ENCODE results near the gene SREBF2. TPM values are rescaled to one million over a fixed set of nuclear protein-coding genes. Genes with fewer than 3 reads are reported as not detected.
A peak's percentile ranks its signal among the peaks of the same experiment; 100 is the strongest.

Gene SREBF2
- total and polyA plus RNA-seq, 2 donors from 2014 or later: 49.2 to 71.4 TPM

GRCh38 chr22:41857860-41858199 lies 24.9 kb downstream of the SREBF2 start:
- H3K4me1 ChIP-seq (ENCODE audit: control insufficient read depth in 2 of 3, insufficient read depth in 2 of 3, low read depth in 1 of 3, low read length in 3 of 3): peaks cover 0 to 12% (median 0%) of the 10 kb centered on the region in 3 donors
- H3K9me3 ChIP-seq (ENCODE audit: control insufficient read depth in 2 of 3, insufficient read depth in 1 of 3, low read length in 3 of 3): no peaks in the 10 kb centered on the region
- no peaks in the 10 kb centered on the region for H3K27me3 ChIP-seq (ENCODE audit: control insufficient read depth, insufficient read depth, low read length)
- FAIRE-seq (no peak), DNase-seq (no peak)
- no peak overlapping the region for H3K4me3 ChIP-seq (ENCODE audit: low read length in 3 of 3)
- intact Hi-C loops (cut with DNase I): no loop called here
- no peaks in the 10 kb centered on the region for H3K36me3 ChIP-seq (ENCODE audit: control insufficient read depth in 2 of 3, insufficient read depth in 3 of 3, low read length in 3 of 3)
- H3K9ac ChIP-seq (ENCODE audit: low read length in 3 of 3): no peak overlapping the region
- TF ChIP-seq, protein P1, sequence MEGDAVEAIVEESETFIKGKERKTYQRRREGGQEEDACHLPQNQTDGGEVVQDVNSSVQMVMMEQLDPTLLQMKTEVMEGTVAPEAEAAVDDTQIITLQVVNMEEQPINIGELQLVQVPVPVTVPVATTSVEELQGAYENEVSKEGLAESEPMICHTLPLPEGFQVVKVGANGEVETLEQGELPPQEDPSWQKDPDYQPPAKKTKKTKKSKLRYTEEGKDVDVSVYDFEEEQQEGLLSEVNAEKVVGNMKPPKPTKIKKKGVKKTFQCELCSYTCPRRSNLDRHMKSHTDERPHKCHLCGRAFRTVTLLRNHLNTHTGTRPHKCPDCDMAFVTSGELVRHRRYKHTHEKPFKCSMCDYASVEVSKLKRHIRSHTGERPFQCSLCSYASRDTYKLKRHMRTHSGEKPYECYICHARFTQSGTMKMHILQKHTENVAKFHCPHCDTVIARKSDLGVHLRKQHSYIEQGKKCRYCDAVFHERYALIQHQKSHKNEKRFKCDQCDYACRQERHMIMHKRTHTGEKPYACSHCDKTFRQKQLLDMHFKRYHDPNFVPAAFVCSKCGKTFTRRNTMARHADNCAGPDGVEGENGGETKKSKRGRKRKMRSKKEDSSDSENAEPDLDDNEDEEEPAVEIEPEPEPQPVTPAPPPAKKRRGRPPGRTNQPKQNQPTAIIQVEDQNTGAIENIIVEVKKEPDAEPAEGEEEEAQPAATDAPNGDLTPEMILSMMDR (IDR thresholded peaks at IDR 0.05; ENCODE audit: borderline replicate concordance, extremely low read depth, insufficient read depth): no peak
- no peak overlapping the region for H3K27ac ChIP-seq (ENCODE audit: low read depth in 2 of 2, low read length in 2 of 2)

- Histone ChIP-seq H3K36me3 (ENCODE audit: control insufficient read depth in 2 of 3, insufficient read depth in 3 of 3, low read length in 3 of 3) (peaks cover 0 to 3% (median 0%) of the 10 kb centered on the region in 3 donors), H3K9ac (ENCODE audit: low read length in 3 of 3) (peak overlapping the region in 1 of 3 donors; percentile 15), H3K27ac (ENCODE audit: low read depth in 2 of 2, low read length in 2 of 2) (peak overlapping the region in 1 of 2 donors; percentile 60), H3K27me3 (ENCODE audit: control insufficient read depth, insufficient read depth, low read length) (no peaks in the 10 kb centered on the region), H3K4me3 (ENCODE audit: low read length in 3 of 3) (no peak overlapping the region), H3K9me3 (ENCODE audit: control insufficient read depth in 2 of 3, insufficient read depth in 1 of 3, low read length in 3 of 3) (no peaks in the 10 kb centered on the region), H3K4me1 (ENCODE audit: control insufficient read depth in 2 of 3, insufficient read depth in 2 of 3, low read depth in 1 of 3, low read length in 3 of 3) (peaks cover 0 to 12% (median 0%) of the 10 kb centered on the region in 3 donors)
- peak in 4 of 5 donors; percentile 57 to 87 (median 78) for DNase-seq
- no peak for FAIRE-seq
- TF ChIP-seq, protein P1 (IDR thresholded peaks at IDR 0.05; ENCODE audit: borderline replicate concordance, extremely low read depth, insufficient read depth): no peak
- intact Hi-C loops (cut with DNase I): no loop called here
These were observed 29.2 kb downstream of the SREBF2 start for GRCh38 chr22:41862160-41862529.

DNA sequence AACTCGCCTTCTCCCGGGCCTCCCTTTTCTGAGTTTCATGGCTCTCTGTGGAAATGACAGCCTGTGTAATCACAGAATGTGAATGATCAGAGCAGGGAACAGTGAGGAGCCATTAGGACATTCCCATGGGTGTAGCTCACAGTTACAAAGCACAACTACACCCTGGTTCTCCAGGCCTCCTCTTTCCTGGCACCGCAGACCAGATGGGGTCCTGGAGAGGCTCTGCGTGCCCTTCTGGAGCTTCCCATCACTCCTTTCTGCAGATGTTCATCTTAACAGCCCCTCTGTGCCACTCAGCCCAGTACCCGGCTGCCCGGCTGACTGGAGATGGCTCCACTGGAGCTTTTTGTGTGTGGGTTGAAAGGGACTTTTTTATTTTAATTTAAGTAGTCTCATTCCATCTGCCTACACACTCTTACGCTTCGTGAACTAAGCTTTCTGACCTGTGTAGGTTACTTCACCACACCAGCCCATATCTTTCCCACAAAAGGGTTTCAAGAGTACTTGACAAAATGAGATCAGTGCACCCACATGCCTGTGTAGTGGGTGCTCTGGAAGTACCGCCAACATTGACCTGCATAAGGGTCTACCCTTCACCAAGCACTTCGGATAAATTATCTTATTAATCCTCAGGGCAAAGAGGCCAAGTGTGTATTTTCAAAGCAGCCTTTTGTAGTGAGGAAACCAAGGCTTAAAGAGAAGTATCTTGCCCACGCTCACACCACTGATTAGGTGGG lies 29.8 kb downstream of the SREBF2 start:
- Histone ChIP-seq H3K4me3 (ENCODE audit: low read length in 3 of 3) (no peak overlapping the region), H3K9me3 (ENCODE audit: control insufficient read depth in 2 of 3, insufficient read depth in 1 of 3, low read length in 3 of 3) (no peaks in the 10 kb centered on the region), H3K9ac (ENCODE audit: low read length in 3 of 3) (no peak overlapping the region), H3K4me1 (ENCODE audit: control insufficient read depth in 2 of 3, insufficient read depth in 2 of 3, low read depth in 1 of 3, low read length in 3 of 3) (peaks cover 0 to 12% (median 0%) of the 10 kb centered on the region in 3 donors), H3K27ac (ENCODE audit: low read depth in 2 of 2, low read length in 2 of 2) (peak overlapping the region in 1 of 2 donors; percentile 60), H3K36me3 (ENCODE audit: control insufficient read depth in 2 of 3, insufficient read depth in 3 of 3, low read length in 3 of 3) (peaks cover 0 to 4% (median under 1%) of the 10 kb centered on the region in 3 donors), H3K27me3 (ENCODE audit: control insufficient read depth, insufficient read depth, low read length) (no peaks in the 10 kb centered on the region)
- DNase-seq (no peak), FAIRE-seq (no peak)
- TF ChIP-seq, protein P1 (IDR thresholded peaks at IDR 0.05; ENCODE audit: borderline replicate concordance, extremely low read depth, insufficient read depth): no peak
- intact Hi-C loops (cut with DNase I): no loop called here

Measured in kidney (tissue), 14 donors.